Activated CD8-positive, alpha-beta T cell treated with anti-CD3 and anti-CD28 coated beads, Interleukin-2, amount 10 ng/mL, durations not matched to agents 7 days and 5 days (primary cell): Measurements from ENCODE around the gene IL3. TPM values are rescaled to one million over a fixed set of nuclear protein-coding genes. Genes with fewer than 3 reads are reported as not detected.

Experiments
- ATAC-seq: fragments of 150-1000 bp; cut with Tn5 transposase; one replicate; pipeline ENCODE4 v1.10.0; 2021; ENCODE audit warnings: moderate library complexity
- CTCF ChIA-PET: fragments of 350-600 bp; sonication (Branson Sonifier 250); formaldehyde crosslinking; loops from one replicate; lab custom pipeline; 2021; ENCODE audit warnings: antibody characterized with exemption; lab: Charles Lee
- POLR2A ChIA-PET: fragments of 350-600 bp; sonication (Branson Sonifier 250); formaldehyde crosslinking; loops from one replicate; lab custom pipeline; 2021; ENCODE audit warnings: antibody characterized with exemption; lab: Charles Lee
- DNase-seq: peaks from one replicate; pipeline ENCODE4 v3.0.0-alpha.2; 2020
- H3K27ac Mint-ChIP-seq: one replicate; pipeline ENCODE4 v1.8.0; 2021; ENCODE audit warnings: mild to moderate bottlenecking, mixed read lengths
- H3K27me3 Mint-ChIP-seq: one replicate; pipeline ENCODE4 v1.8.0; 2021; ENCODE audit warnings: low read depth, mixed read lengths
- H3K36me3 Mint-ChIP-seq: one replicate; pipeline ENCODE4 v1.8.0; 2021; ENCODE audit warnings: low read depth, mixed read lengths
- H3K4me1 Mint-ChIP-seq: one replicate; pipeline ENCODE4 v1.8.0; 2021; ENCODE audit warnings: low read depth, mixed read lengths
- H3K4me3 Mint-ChIP-seq: one replicate; pipeline ENCODE4 v1.8.0; 2021; ENCODE audit warnings: mild to moderate bottlenecking, mixed read lengths
- H3K9me3 Mint-ChIP-seq: one replicate; pipeline ENCODE4 v1.8.0; 2022; ENCODE audit warnings: mixed read lengths; ENCODE audit not compliant: insufficient read depth
- total RNA-seq, 2 experiments: library from RNA; stranded (reverse); gene quantifications; one replicate each; pipeline ENCODE4 v1.2.3, GENCODE V29; 2021

The IL3 gene
- total RNA-seq, 2 experiments from 2014 or later: not detected

GRCh38 chr5:132067451-132067850 lies 7.0 kb downstream of the IL3 start:
- Mint-ChIP-seq H3K27ac (peak overlapping the region; percentile 60), H3K9me3 (no peaks in the 10 kb centered on the region), H3K36me3 (no peaks in the 10 kb centered on the region), H3K4me1 (peaks cover 56% of the 10 kb centered on the region), H3K4me3 (no peak overlapping the region), H3K27me3 (no peaks in the 10 kb centered on the region)
- CTCF ChIA-PET: interaction anchor here (0.9 to 2.9 kb wide), 3 partner anchors 67 to 433 kb away, joined by 3 to 14 read pairs (median 3); no protein-coding TSS in a partner anchor
- ATAC-seq (no peak), DNase-seq (no peak)
- POLR2A ChIA-PET: interaction anchor here (0.7 kb wide), 1 partner anchor 413 kb away, joined by 3 read pairs; no protein-coding TSS in a partner anchor

GRCh38 chr5:132067941-132068808 lies 7.7 kb downstream of the IL3 start:
- Mint-ChIP-seq H3K9me3 (no peaks in the 10 kb centered on the region), H3K27me3 (no peaks in the 10 kb centered on the region), H3K4me3 (no peak overlapping the region), H3K36me3 (no peaks in the 10 kb centered on the region), H3K27ac (peak overlapping the region; percentile 43), H3K4me1 (peaks cover 60% of the 10 kb centered on the region)
- ChIA-PET POLR2A (no interaction called here), CTCF (interaction anchor here (1.4 to 2.9 kb wide), 2 partner anchors 66 to 170 kb away, joined by 3 to 14 read pairs; no protein-coding TSS in a partner anchor)
- DNase-seq (no peak), ATAC-seq (no peak)

- ATAC-seq (no peak), DNase-seq (no peak)
- no peaks in the 10 kb centered on the region for H3K27me3 Mint-ChIP-seq
- peaks cover 61% of the 10 kb centered on the region for H3K4me1 Mint-ChIP-seq
- H3K4me3 Mint-ChIP-seq: no peak overlapping the region
- ChIA-PET POLR2A (no interaction called here), CTCF (interaction anchor here (0.9 to 1.0 kb wide), 2 partner anchors 10 to 224 kb away, joined by 3 read pairs; no protein-coding TSS in a partner anchor)
- H3K36me3 Mint-ChIP-seq: no peaks in the 10 kb centered on the region
- H3K27ac Mint-ChIP-seq: no peak overlapping the region
- H3K9me3 Mint-ChIP-seq: no peaks in the 10 kb centered on the region
Observed at GRCh38 chr5:132069561-132069960, 9.1 kb downstream of the IL3 start.

- H3K36me3 Mint-ChIP-seq: no peaks in the 10 kb centered on the region
- CTCF ChIA-PET: interaction anchor here (0.9 to 1.0 kb wide), 2 partner anchors 10 to 223 kb away, joined by 3 read pairs; no protein-coding TSS in a partner anchor
- no peak for ATAC-seq
- no peaks in the 10 kb centered on the region for H3K27me3 Mint-ChIP-seq
- peaks cover 60% of the 10 kb centered on the region for H3K4me1 Mint-ChIP-seq
- no peaks in the 10 kb centered on the region for H3K9me3 Mint-ChIP-seq
- no peak overlapping the region for H3K27ac Mint-ChIP-seq
- H3K4me3 Mint-ChIP-seq: no peak overlapping the region
- no peak for DNase-seq
- POLR2A ChIA-PET: no interaction called here
Observed at GRCh38 chr5:132069994-132070393, 9.5 kb downstream of the IL3 start.

- ChIA-PET CTCF (interaction anchor here (1.5 kb wide), 1 partner anchor 7 kb away, joined by 7 read pairs; no protein-coding TSS in a partner anchor), POLR2A (no interaction called here)
- H3K4me3 Mint-ChIP-seq: no peak overlapping the region
- H3K36me3 Mint-ChIP-seq: no peaks in the 10 kb centered on the region
- no peaks in the 10 kb centered on the region for H3K27me3 Mint-ChIP-seq
- ATAC-seq (no peak), DNase-seq (no peak)
- no peaks in the 10 kb centered on the region for H3K9me3 Mint-ChIP-seq
- peaks cover 61% of the 10 kb centered on the region for H3K4me1 Mint-ChIP-seq
- H3K27ac Mint-ChIP-seq: peak overlapping the region; percentile 69
Observed at GRCh38 chr5:132070460-132071337, 10.2 kb downstream of the IL3 start.

- Mint-ChIP-seq H3K9me3 (no peaks in the 10 kb centered on the region), H3K27ac (peak overlapping the region; percentile 69), H3K4me3 (no peak overlapping the region), H3K4me1 (peaks cover 63% of the 10 kb centered on the region), H3K36me3 (no peaks in the 10 kb centered on the region), H3K27me3 (no peaks in the 10 kb centered on the region)
- POLR2A ChIA-PET: no interaction called here
- no peak for ATAC-seq
- CTCF ChIA-PET: interaction anchor here (1.3 to 1.5 kb wide), 2 partner anchors 8 to 27 kb away, joined by 4 to 7 read pairs; no protein-coding TSS in a partner anchor
- no peak for DNase-seq
Observed at GRCh38 chr5:132071338-132071707, 10.9 kb downstream of the IL3 start.

- peaks cover 69% of the 10 kb centered on the region for H3K4me1 Mint-ChIP-seq
- H3K27ac Mint-ChIP-seq: peak overlapping the region; percentile 40
- no peaks in the 10 kb centered on the region for H3K9me3 Mint-ChIP-seq
- no peak overlapping the region for H3K4me3 Mint-ChIP-seq
- H3K27me3 Mint-ChIP-seq: no peaks in the 10 kb centered on the region
- CTCF ChIA-PET: interaction anchor here (0.7 to 2.1 kb wide), 4 partner anchors 9 to 108 kb away, joined by 3 to 8 read pairs (median 6); no protein-coding TSS in a partner anchor
- POLR2A ChIA-PET: no interaction called here
- no peaks in the 10 kb centered on the region for H3K36me3 Mint-ChIP-seq
- ATAC-seq: no peak
- no peak for DNase-seq
Observed at GRCh38 chr5:132072070-132072469, 11.6 kb downstream of the IL3 start.

GRCh38 chr5:132072528-132072927 lies 12.1 kb downstream of the IL3 start:
- CTCF ChIA-PET: interaction anchor here (0.7 to 2.1 kb wide), 4 partner anchors 11 to 107 kb away, joined by 3 to 8 read pairs (median 6); no protein-coding TSS in a partner anchor
- H3K4me1 Mint-ChIP-seq: peaks cover 73% of the 10 kb centered on the region
- POLR2A ChIA-PET: no interaction called here
- H3K27me3 Mint-ChIP-seq: no peaks in the 10 kb centered on the region
- no peak overlapping the region for H3K27ac Mint-ChIP-seq
- DNase-seq (no peak), ATAC-seq (no peak)
- no peaks in the 10 kb centered on the region for H3K9me3 Mint-ChIP-seq
- no peaks in the 10 kb centered on the region for H3K36me3 Mint-ChIP-seq
- H3K4me3 Mint-ChIP-seq: no peak overlapping the region

- ChIA-PET POLR2A (interaction anchor here (0.5 to 1.1 kb wide), 4 partner anchors 8 to 49 kb away, joined by 3 to 4 read pairs (median 3); no protein-coding TSS in a partner anchor), CTCF (interaction anchor here (0.6 to 2.1 kb wide), 6 partner anchors 9 to 673 kb away, joined by 3 to 8 read pairs (median 6); no protein-coding TSS in a partner anchor)
- Mint-ChIP-seq H3K4me1 (peaks cover 80% of the 10 kb centered on the region), H3K27ac (peak within 1 kb of the TSS; percentile 71), H3K9me3 (no peaks in the 10 kb centered on the region), H3K36me3 (no peaks in the 10 kb centered on the region), H3K4me3 (no peak within 1 kb of the TSS), H3K27me3 (no peaks in the 10 kb centered on the region)
- ATAC-seq (peak; percentile 50), DNase-seq (no peak)
Observed at GRCh38 chr5:132073231-132074013, 13.0 kb downstream of the IL3 start, which contains the start of gene CSF2. Gene CSF2 (plus strand): TSS chr5:132073789. CDS start chr5:132073824, 35 bp downstream.

- DNase-seq: no peak
- Mint-ChIP-seq H3K9me3 (no peaks in the 10 kb centered on the region), H3K4me1 (peaks cover 81% of the 10 kb centered on the region), H3K36me3 (no peaks in the 10 kb centered on the region), H3K27me3 (no peaks in the 10 kb centered on the region), H3K4me3 (no peak overlapping the region), H3K27ac (peak overlapping the region; percentile 71)
- ChIA-PET POLR2A (interaction anchor here (0.5 to 1.1 kb wide), 3 partner anchors 9 to 49 kb away, joined by 3 to 4 read pairs (median 3); no protein-coding TSS in a partner anchor), CTCF (interaction anchor here (0.8 to 2.1 kb wide), 4 partner anchors 9 to 672 kb away, joined by 3 to 8 read pairs (median 6); no protein-coding TSS in a partner anchor)
- ATAC-seq: no peak
Observed at GRCh38 chr5:132074091-132074771, 13.8 kb downstream of the IL3 start.
